GM15510 (cell line): Measurements from ENCODE around the gene SLC12A9.

ENCODE experiments used
- POLR2A ChIP-seq: IDR thresholded peaks from 3 replicates; pipeline ENCODE4 v1.6.1; 2011; ENCODE audit warnings: borderline replicate concordance; ENCODE audit not compliant: insufficient read length; ENCODE audit errors: extremely low read depth

The SLC12A9 gene

DNA sequence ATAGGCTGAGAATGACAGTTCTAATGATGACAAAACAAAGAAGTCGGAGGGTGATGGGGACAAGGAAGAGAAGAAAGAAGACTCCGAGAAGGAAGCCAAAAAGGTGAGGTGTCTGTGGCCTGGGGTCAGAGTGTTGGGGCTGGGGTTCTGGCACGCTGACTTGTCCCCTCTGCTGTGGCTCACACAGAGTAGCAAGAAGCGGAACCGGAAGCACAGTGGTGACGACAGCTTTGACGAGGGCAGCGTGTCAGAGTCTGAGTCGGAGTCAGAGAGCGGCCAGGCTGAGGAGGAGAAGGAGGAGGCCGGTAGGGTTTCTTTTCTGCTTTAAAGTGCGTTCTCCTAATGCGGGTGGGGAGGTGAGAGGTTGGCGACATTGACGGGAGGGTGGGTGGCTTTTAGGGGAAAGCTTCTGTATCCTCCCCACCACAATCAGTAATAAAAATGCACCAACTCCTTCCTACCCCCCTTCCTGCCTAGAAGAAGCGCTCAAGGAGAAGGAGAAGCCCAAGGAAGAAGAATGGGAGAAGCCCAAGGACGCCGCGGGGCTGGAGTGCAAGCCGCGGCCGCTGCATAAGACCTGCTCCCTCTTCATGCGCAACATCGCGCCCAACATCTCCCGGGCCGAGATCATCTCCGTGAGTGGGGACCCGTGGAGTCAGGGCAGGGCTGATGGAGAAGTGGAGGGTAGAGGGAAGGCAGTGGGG lies 32.4 kb downstream of the SLC12A9 start:
- no peak for TF ChIP-seq POLR2A

DNA sequence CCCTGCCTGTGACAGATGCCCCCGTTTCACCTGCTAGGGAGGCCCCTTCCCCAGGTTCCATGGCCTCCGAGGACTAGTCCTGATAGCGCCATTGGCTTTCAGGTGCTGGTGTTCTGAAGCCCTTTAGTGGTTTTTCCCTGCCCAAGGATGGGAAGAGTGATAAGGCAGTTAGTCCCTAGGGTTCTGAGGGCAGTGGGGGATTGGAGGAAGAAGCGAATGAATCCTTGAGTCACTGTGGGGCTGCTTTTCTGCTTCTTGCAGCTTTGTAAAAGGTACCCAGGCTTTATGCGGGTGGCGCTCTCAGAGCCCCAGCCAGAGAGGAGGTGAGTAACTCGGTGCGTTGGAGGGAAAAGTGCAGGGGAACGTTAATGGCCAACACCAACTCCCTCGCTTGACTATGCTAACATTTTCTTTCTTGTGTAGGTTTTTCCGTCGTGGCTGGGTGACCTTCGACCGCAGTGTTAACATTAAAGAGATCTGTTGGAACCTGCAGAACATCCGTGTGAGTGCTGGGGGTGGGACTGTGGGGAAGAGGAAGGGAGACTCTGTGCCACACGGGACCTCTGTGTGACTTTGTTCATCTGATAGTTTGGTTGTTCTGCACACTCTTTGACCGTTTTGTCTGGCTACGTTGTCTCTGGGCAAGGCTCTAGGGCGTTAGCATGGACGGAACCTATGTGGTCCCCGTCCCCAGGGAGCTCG lies 33.1 kb downstream of the SLC12A9 start:
- no peak for TF ChIP-seq POLR2A

DNA sequence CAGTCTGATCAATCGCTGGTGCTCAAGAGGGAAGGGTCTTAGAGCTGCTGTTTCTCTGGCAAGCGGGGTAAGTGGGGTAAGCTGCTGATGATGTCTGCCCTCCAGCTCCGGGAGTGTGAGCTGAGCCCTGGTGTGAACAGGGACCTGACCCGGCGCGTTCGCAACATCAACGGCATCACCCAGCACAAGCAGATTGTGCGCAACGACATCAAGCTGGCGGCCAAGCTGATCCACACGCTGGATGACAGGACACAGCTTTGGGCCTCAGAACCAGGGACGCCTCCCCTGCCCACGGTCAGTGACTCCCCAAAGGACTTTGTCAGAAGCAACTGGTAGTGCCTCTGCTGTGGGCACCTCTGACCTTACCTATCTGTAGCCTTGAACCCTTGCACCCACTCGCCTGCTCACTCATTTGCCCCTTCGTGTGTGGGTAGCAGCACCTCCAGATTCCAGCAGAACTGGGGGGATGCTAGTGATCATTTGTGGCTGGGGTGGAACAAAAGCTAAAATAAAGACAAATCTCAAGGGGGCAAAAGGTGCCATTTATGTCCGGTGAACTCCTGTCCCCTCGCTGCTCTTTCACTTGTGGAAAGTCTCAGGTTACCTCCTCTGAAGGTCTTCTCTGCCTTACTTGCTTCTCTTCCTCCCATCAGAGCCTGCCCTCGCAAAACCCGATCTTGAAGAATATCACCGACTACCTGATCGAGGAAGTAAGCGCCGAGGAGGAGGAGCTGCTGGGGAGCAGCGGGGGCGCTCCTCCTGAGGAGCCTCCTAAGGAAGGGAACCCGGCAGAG lies 33.8 kb downstream of the SLC12A9 start:
- TF ChIP-seq POLR2A, result no peak

- no peak for TF ChIP-seq POLR2A
Observed at GRCh38 chr7:100886936-100887515, 34.5 kb downstream of the SLC12A9 start.

- TF ChIP-seq POLR2A, result peak; percentile 41
Observed at GRCh38 chr7:100887516-100888290, 35.2 kb downstream of the SLC12A9 start.

DNA sequence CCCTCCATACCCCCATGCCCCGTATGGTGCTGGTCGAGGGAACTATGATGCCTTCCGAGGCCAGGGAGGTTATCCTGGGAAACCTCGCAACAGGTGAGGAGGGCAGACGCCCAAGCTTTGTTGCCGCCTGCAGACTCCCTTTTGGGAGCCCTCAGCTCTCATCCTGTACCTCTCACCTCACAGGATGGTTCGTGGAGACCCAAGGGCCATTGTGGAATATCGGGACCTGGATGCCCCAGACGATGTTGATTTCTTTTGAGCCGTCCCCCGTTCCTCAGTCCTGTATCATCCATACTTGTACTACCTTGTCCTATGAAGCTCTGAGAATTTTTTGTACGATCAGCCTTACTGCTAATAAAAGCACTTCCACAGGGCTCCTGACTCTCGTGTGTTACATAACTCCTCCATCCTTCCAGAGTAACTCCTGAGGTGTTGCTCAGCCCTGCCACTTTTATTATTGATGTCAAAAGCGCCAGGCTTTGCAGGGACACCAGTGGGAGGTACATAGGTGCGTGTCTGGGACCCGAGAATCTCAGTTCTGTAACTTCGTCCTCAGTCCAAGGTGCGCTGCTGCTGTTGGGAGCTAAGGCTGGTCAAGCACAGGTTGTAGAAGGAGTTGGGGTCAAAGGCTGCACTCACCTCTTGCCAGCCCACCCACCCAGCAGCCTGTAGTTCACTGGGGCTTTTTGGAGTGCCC lies 35.9 kb downstream of the SLC12A9 start:
- TF ChIP-seq POLR2A, result no peak

DNA sequence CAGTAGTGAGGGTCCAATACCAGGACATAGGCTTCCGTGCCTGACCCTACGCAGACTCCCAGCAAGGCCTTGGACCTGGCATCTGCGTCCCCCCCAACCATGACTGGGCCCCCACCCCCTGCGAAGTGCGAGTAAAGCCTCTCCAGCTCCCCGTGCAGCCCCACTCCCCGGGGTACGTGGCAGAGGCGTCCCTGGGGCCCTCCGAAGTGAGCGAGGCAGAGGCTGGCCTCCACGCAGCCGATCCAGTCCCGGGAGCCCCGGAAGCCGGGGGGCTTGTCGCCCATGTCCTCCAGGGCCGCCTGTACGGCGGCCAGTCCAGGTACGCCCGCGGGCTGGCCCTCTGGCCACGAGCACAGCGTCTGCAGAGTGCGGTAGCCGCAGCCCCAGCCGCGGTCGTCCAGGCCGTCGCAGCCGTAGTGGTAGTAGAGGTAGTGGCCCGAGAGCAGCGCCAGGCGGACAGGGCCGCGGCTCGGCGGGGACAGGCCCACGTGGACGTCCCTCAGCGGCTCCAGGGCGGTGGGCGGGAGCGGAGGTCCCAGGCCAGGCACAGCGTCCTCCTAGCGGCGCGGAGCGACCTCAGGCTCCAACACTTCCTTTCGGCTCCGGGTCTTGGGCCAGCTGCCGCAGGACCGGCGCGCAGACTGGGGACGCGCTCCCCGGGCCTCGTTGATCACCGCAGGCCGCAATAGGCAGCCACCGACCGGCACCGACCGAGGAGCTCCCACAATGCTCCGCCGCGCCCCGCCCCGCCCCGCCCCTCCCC lies 36.7 kb downstream of the SLC12A9 start, which contains the start of gene UFSP1:
TSS of gene UFSP1 (minus strand) at position 728 of the 763 bp plus-strand sequence. CDS start at position 284, 444 bp downstream.
- TF ChIP-seq POLR2A, result peak; percentile 79

DNA sequence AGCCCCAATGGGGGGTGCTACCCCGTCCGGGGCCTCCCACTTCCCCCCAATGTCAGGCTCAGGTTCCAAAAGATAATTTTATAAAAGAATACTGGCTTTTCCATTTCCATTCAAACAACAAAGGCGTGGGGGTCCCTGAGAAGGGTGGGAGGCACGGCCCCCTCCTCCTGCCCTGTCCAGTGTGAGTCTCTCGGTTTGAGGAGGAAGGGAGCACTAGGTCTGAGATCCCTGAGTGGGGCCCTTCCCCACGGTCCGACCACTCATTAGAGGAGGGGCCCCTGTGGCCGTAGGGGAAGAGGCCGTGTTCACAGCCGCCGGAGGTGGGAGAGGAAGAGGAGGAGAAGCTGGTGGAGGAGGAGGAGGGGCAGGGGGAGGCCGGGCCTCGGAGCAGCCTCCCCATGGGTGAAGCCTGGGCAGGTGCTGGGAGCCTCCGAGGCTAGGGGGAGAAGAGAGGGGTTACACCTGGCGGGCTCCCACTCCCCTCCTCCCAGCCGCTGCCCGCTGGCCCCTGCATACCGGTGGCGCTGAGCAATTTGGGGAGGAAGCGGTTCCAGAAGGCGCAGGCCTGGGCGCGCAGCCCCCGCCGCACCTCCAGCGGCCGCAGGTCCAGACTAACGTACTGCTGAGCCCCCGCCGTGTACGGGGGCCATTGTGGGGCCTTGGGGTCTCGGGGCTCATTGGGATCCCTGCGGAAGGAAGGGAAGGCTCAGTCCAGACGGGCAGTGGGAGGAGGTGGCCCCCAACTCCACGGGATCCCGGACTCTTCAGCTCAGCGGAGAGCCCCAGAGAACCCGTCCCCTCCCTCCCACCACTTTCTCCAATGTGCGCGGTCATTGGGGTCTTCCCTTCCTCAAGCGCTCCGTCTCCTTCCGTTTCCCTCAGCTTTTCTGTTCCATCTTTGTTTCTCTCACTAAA lies 38.4 kb downstream of the SLC12A9 start:
- TF ChIP-seq POLR2A, result no peak

DNA sequence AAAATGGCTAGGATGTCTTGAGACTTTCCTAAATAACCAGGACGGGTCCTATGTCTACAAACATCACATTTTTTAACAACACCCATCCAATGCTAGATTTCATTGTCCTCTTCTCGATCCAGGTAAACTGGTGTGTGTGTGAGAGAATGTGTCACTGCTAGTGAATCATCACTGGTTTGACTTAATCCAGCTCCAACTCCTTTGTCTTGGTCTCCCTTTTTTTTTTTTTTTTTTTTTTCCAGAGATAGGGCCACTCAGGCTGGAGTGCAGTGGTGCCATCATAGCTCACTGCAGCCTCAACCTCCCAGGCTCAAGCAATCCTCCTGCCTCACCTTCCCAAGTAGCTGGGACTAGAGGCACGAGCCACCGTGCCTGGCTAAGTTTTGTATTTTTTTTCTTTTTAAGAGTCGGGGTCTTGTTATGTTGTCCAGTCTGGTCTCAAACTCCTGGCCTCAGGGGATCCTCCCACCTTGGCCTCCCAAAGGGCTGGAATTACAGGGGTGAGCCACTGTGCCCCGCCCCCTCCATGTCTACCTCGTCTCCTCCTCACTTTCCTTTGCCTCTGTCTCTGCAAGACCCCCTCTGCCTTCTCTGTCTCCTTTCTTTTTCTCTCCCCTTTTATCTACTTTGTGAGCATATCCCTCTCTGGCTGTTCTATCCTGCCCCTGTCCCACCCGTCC lies 39.2 kb downstream of the SLC12A9 start:
- no peak for TF ChIP-seq POLR2A

- no peak for TF ChIP-seq POLR2A
Observed at GRCh38 chr7:100892364-100893317, 40.1 kb downstream of the SLC12A9 start.

DNA sequence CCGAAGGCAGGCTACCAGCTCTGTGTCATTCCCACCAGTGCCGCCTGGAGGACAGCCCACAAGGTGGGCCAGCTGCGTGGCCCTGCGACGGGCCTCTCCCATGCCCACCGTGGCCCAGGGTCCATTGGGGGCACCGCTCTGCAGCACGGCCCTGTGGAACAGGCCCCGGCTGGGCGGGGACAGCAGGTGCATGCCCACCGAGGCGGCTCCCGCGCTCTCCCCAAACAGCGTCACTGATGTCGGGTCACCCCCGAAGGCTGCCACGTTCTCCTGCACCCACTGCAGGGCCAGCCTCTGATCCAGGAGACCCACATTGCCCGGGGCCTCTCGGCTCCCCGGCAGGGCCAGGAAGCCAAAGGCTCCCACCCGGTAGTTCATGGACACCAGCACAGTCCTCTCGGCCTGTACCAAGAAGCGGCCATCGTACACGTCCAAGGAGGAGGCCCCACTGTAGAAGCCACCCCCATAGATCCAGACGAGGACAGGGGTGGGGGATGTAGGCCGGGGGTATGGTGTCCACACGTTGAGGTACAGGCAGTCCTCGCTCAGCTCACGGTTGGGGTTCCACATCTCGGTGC lies 40.9 kb downstream of the SLC12A9 start:
- TF ChIP-seq POLR2A, result no peak
